Gastrocnemius medialis (tissue), 4 donors: ENCODE results near the gene KLHL7. TPM values are rescaled to one million over a fixed set of nuclear protein-coding genes. Genes with fewer than 3 reads are reported as not detected.
"Not testable (repeated sequence)": the region's sequence is repeated elsewhere in the genome, so short reads cannot be mapped to it uniquely, and the experiment has no call there.

Experiments
- ATAC-seq, 2 donors: fragments of 150-250 bp; one replicate each; pipeline ENCODE4 v1.9.1; 2016
- DNase-seq, 2 donors: peaks; one replicate each; pipeline ENCODE4 v3.0.0-alpha.2; 2019
- H3K27ac ChIP-seq, 4 donors: fragments of 200-600 bp; sonication (generic); 1 replicate in 1 of 4; 2 replicates in 3 of 4; pipeline ENCODE4 v1.5.1; 2016 to 2018; ENCODE audit warnings: mild to moderate bottlenecking in 2 of 4, moderate library complexity in 1 of 4
- H3K27me3 ChIP-seq, 3 donors: fragments of 200-600 bp; sonication (generic) in 2 of 3; 1 replicate in 1 of 3; 2 replicates in 2 of 3; pipeline versions ENCODE4 v1.5.1 to v1.6.0; 2016 to 2019; ENCODE audit warnings: mild to moderate bottlenecking in 1 of 3, moderate library complexity in 1 of 3
- H3K36me3 ChIP-seq, 2 donors: fragments of 200-600 bp; sonication (generic) in 1 of 2; one replicate each; pipeline ENCODE4 v1.5.1; 2017 to 2018
- H3K4me1 ChIP-seq, 2 donors: fragments of 200-600 bp; sonication (generic) in 1 of 2; one replicate each; pipeline ENCODE4 v1.5.1; 2016 to 2017; ENCODE audit warnings: mild to moderate bottlenecking in 2 of 2
- H3K4me3 ChIP-seq, 4 donors: fragments of 200-600 bp; sonication (generic) in 3 of 4; 1 replicate in 1 of 4; 2 replicates in 3 of 4; pipeline ENCODE4 v1.5.1; 2016 to 2019; ENCODE audit warnings: mild to moderate bottlenecking in 2 of 4
- H3K9me3 ChIP-seq, 3 donors: fragments of 200-600 bp; sonication (generic) in 2 of 3; 1 replicate in 1 of 3; 2 replicates in 2 of 3; pipeline ENCODE4 v1.5.1; 2016 to 2019
- POLR2A ChIP-seq, 2 donors: fragments of 450-650 bp; IDR thresholded peaks; one replicate each; pipeline ENCODE4 v1.6.1; 2017; ENCODE audit warnings: antibody characterized with exemption in 2 of 2, mild to moderate bottlenecking in 2 of 2, moderate library complexity in 2 of 2
- in situ Hi-C, 4 donors: fragments of 200-750 bp; cut with MboI; loops; one replicate each; pipeline versions ENCODE4 v1.15.0 to v1.8.0; 2017; ENCODE audit warnings: low sequenced_read_pairs in 4 of 4
- intact Hi-C: fragments of 100-400 bp; cut with DNase I; formaldehyde crosslinking; loops from one replicate; pipeline ENCODE4 v1.15.1; 2023; ENCODE audit warnings: low total_unique reads
- total RNA-seq, 4 donors: library from RNA; depleted of rRNA; stranded (reverse); fragments of >200 nt; gene quantifications; one replicate each; pipeline versions ENCODE4 v1.1.0 to v1.2.3, GENCODE V29; 2016
- TF ChIP-seq, protein P1 (sequence below), 5 experiments: fragments of 450-650 bp in 3 of 5; fragments of 200-600 bp in 2 of 5; sonication (generic) in 2 of 5; IDR thresholded peaks in 4 of 5; conservative IDR thresholded peaks in 1 of 5; 1 replicate in 4 of 5; 2 replicates in 1 of 5; pipeline ENCODE4 v1.5.1; 2016 to 2019; ENCODE audit warnings: antibody characterized with exemption in 5 of 5, mild to moderate bottlenecking in 3 of 5, moderate library complexity in 3 of 5

KLHL7 gene
- total RNA-seq, 4 donors from 2014 or later, result 12.2 to 21.4 (median 14.9) TPM

GRCh38 chr7:23123465-23123864 lies 17.9 kb downstream of the KLHL7 start:
- intact Hi-C loops, result no loop called here
- no peak overlapping the region for H3K27ac ChIP-seq
- H3K4me3 ChIP-seq, result no peak overlapping the region
- peaks cover 8% of the 10 kb centered on the region in 2 donors for H3K4me1 ChIP-seq
- H3K27me3 ChIP-seq, result no peaks in the 10 kb centered on the region
- H3K9me3 ChIP-seq, result no peaks in the 10 kb centered on the region
- TF ChIP-seq, protein P1, sequence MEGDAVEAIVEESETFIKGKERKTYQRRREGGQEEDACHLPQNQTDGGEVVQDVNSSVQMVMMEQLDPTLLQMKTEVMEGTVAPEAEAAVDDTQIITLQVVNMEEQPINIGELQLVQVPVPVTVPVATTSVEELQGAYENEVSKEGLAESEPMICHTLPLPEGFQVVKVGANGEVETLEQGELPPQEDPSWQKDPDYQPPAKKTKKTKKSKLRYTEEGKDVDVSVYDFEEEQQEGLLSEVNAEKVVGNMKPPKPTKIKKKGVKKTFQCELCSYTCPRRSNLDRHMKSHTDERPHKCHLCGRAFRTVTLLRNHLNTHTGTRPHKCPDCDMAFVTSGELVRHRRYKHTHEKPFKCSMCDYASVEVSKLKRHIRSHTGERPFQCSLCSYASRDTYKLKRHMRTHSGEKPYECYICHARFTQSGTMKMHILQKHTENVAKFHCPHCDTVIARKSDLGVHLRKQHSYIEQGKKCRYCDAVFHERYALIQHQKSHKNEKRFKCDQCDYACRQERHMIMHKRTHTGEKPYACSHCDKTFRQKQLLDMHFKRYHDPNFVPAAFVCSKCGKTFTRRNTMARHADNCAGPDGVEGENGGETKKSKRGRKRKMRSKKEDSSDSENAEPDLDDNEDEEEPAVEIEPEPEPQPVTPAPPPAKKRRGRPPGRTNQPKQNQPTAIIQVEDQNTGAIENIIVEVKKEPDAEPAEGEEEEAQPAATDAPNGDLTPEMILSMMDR (IDR thresholded peaks at IDR 0.05 in 4 of 5, conservative IDR thresholded peaks at IDR 0.05 in 1 of 5), result no peak
- TF ChIP-seq POLR2A (IDR thresholded peaks at IDR 0.05), result no peak
- in situ Hi-C loops, result no loop called here
- ATAC-seq (no peak), DNase-seq (no peak)
- H3K36me3 ChIP-seq, result peaks cover 0 to 24% of the 10 kb centered on the region in 2 donors

GRCh38 chr7:23129036-23129435 lies 23.5 kb downstream of the KLHL7 start:
- no peak for DNase-seq
- Histone ChIP-seq H3K27ac (no peak overlapping the region), H3K36me3 (peaks cover 0 to 31% of the 10 kb centered on the region in 2 donors), H3K4me3 (no peak overlapping the region), H3K9me3 (no peaks in the 10 kb centered on the region), H3K4me1 (no peaks in the 10 kb centered on the region), H3K27me3 (no peaks in the 10 kb centered on the region)
- ATAC-seq, result no peak
- intact Hi-C loops (no loop called here), in situ Hi-C loops (no loop called here)
- TF ChIP-seq, protein P1 (IDR thresholded peaks at IDR 0.05 in 4 of 5, conservative IDR thresholded peaks at IDR 0.05 in 1 of 5), result no peak
- no peak for TF ChIP-seq POLR2A (IDR thresholded peaks at IDR 0.05)

DNA sequence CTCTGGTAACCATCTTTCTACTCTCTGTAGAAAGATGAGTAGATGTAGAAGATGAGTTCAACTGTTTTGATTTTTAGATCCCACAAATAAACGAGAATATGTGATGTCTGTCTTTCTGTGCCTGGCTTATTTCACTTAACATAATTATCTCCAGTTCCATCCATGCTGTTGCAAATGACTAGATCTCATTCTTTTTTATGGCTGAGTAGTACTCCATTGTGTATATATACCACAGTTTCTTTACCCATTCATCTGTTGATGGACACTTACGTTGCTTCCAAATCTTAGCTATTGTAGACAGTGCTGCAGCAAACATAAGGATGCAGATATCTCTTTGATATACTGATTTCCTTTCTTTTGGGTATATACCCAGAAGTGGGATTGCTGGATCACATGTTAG lies 26.2 kb downstream of the KLHL7 start:
- in situ Hi-C loops, H3K27me3 ChIP-seq, DNase-seq, H3K27ac ChIP-seq, intact Hi-C loops, H3K9me3 ChIP-seq, H3K4me1 ChIP-seq, ATAC-seq, H3K4me3 ChIP-seq: not testable (repeated sequence)
- H3K36me3 ChIP-seq, result peaks cover 0 to 16% of the 10 kb centered on the region in 2 donors

GRCh38 chr7:23133797-23134196 lies 28.2 kb downstream of the KLHL7 start:
- DNase-seq, result no peak
- no peaks in the 10 kb centered on the region for H3K4me1 ChIP-seq
- no peaks in the 10 kb centered on the region for H3K9me3 ChIP-seq
- no peak overlapping the region for H3K27ac ChIP-seq
- TF ChIP-seq POLR2A (IDR thresholded peaks at IDR 0.05), result no peak
- TF ChIP-seq, protein P1 (IDR thresholded peaks at IDR 0.05 in 4 of 5, conservative IDR thresholded peaks at IDR 0.05 in 1 of 5), result no peak
- H3K27me3 ChIP-seq, result no peaks in the 10 kb centered on the region
- H3K36me3 ChIP-seq, result peaks cover 0 to 6% of the 10 kb centered on the region in 2 donors
- intact Hi-C loops, result no loop called here
- H3K4me3 ChIP-seq, result no peak overlapping the region
- in situ Hi-C loops, result no loop called here
- ATAC-seq, result no peak

- Histone ChIP-seq H3K36me3 (peaks cover 0 to 1% of the 10 kb centered on the region in 2 donors), H3K9me3 (no peaks in the 10 kb centered on the region), H3K27me3 (no peaks in the 10 kb centered on the region), H3K4me1 (no peaks in the 10 kb centered on the region), H3K27ac (no peak overlapping the region), H3K4me3 (no peak overlapping the region)
- in situ Hi-C loops (no loop called here), intact Hi-C loops (no loop called here)
- no peak for DNase-seq
- ATAC-seq, result no peak
- no peak for TF ChIP-seq POLR2A (IDR thresholded peaks at IDR 0.05)
- TF ChIP-seq, protein P1 (IDR thresholded peaks at IDR 0.05 in 4 of 5, conservative IDR thresholded peaks at IDR 0.05 in 1 of 5), result no peak
These were observed 30.2 kb downstream of the KLHL7 start for GRCh38 chr7:23135755-23136154.
